CD8-positive, alpha-beta memory T cell (primary cell): ENCODE measurements around the gene CLDND2. TPM values are rescaled to one million over a fixed set of nuclear protein-coding genes. Genes with fewer than 3 reads are reported as not detected.
A peak's percentile ranks its signal among the peaks of the same experiment; 100 is the strongest.
"Not testable (repeated sequence)": the region's sequence is repeated elsewhere in the genome, so short reads cannot be mapped to it uniquely, and the experiment has no call there.

ENCODE experiments used
- CTCF ChIA-PET: fragments of 350-600 bp; sonication (Branson Sonifier 250); formaldehyde crosslinking; loops from one replicate; lab custom pipeline; 2021; ENCODE audit warnings: antibody characterized with exemption; lab: Charles Lee
- POLR2A ChIA-PET: fragments of 350-600 bp; sonication (Branson Sonifier 250); formaldehyde crosslinking; loops from one replicate; lab custom pipeline; 2021; ENCODE audit warnings: antibody characterized with exemption; lab: Charles Lee
- DNase-seq, 5 donors: peaks; one replicate each; pipeline versions ENCODE4 v3.0.0 to v3.0.0-alpha.2; 2020 to 2022; ENCODE audit warnings: mixed read lengths in 1 of 5
- H3K27ac ChIP-seq: one replicate; pipeline ENCODE4 v1.7.0; 2013; ENCODE audit warnings: low read depth, mild to moderate bottlenecking, low read length, moderate library complexity
- H3K27me3 ChIP-seq: 2 replicates; pipeline ENCODE4 v1.7.0; 2013; ENCODE audit warnings: low read length, mild to moderate bottlenecking; ENCODE audit not compliant: insufficient read depth, poor library complexity, severe bottlenecking
- H3K36me3 ChIP-seq: 2 replicates; pipeline ENCODE4 v1.7.0; 2013; ENCODE audit warnings: mild to moderate bottlenecking, low read length, moderate library complexity; ENCODE audit not compliant: insufficient read depth
- H3K4me1 ChIP-seq: 2 replicates; pipeline ENCODE4 v1.7.0; 2013; ENCODE audit warnings: mild to moderate bottlenecking, low read length, moderate library complexity; ENCODE audit not compliant: insufficient read depth
- H3K4me3 ChIP-seq: 2 replicates; pipeline ENCODE4 v1.7.0; 2013; ENCODE audit warnings: mild to moderate bottlenecking, low read length
- H3K9me3 ChIP-seq: 2 replicates; pipeline ENCODE4 v1.7.0; 2013; ENCODE audit warnings: mild to moderate bottlenecking, low read length
- H3K27ac Mint-ChIP-seq, 8 donors: one replicate each; pipeline ENCODE4 v1.8.0; 2020 to 2021; ENCODE audit warnings: mixed read lengths in 8 of 8, mild to moderate bottlenecking in 6 of 8, inconsistent platforms in 3 of 8, moderate library complexity in 3 of 8
- H3K27me3 Mint-ChIP-seq, 2 donors: one replicate each; pipeline ENCODE4 v1.8.0; 2020 to 2021; ENCODE audit warnings: mixed read lengths in 2 of 2, mild to moderate bottlenecking in 1 of 2, moderate library complexity in 1 of 2
- H3K36me3 Mint-ChIP-seq, 3 donors: one replicate each; pipeline ENCODE4 v1.8.0; 2020 to 2021; ENCODE audit warnings: mixed read lengths in 3 of 3, inconsistent platforms in 1 of 3, mild to moderate bottlenecking in 1 of 3
- H3K4me1 Mint-ChIP-seq, 3 donors: one replicate each; pipeline ENCODE4 v1.8.0; 2020 to 2021; ENCODE audit warnings: mixed read lengths in 3 of 3, inconsistent platforms in 1 of 3, mild to moderate bottlenecking in 1 of 3
- H3K4me3 Mint-ChIP-seq, 7 donors: one replicate each; pipeline ENCODE4 v1.8.0; 2020 to 2021; ENCODE audit warnings: mixed read lengths in 7 of 7, mild to moderate bottlenecking in 6 of 7, moderate library complexity in 4 of 7, inconsistent platforms in 2 of 7
- H3K9me3 Mint-ChIP-seq, 5 donors: one replicate each; pipeline ENCODE4 v1.8.0; 2020 to 2022; ENCODE audit warnings: mixed read lengths in 5 of 5, mild to moderate bottlenecking in 3 of 5, moderate library complexity in 2 of 5, inconsistent platforms in 1 of 5
- polyA plus RNA-seq: library from polyadenylated mRNA; unstranded; fragments of 300-500 nt; fragmentation: Illumina TruSeq; gene quantifications from one replicate; pipeline ENCODE4 v1.2.3, GENCODE V29; 2021
- total RNA-seq, 2 experiments: library from RNA; stranded (reverse); gene quantifications; one replicate each; pipeline ENCODE4 v1.2.3, GENCODE V29; 2021

Gene CLDND2
- total RNA-seq: 10 to 100 TPM; 24.9 to 25.0 TPM
- polyA plus RNA-seq: 1.5 TPM

GRCh38 chr19:51368366-51369282, at the start of gene CLDND2:
TSS of gene CLDND2 (minus strand) at chr19:51369003. CDS start at chr19:51368577, 426 bp downstream.
- peak within 1 kb of the TSS; percentile 89 to 99 (median 95) for H3K4me3 Mint-ChIP-seq
- H3K36me3 Mint-ChIP-seq: peaks cover 0 to 25% (median 3%) of the 10 kb centered on the region in 3 donors
- peak; percentile 30 to 78 (median 45) for DNase-seq
- H3K4me3 ChIP-seq: peak within 1 kb of the TSS; percentile 99
- no peaks in the 10 kb centered on the region for H3K27me3 ChIP-seq
- CTCF ChIA-PET: interaction anchor here (0.9 to 1.9 kb wide), 8 partner anchors 9 to 49 kb away, joined by 3 to 7 read pairs (median 3); partner anchors contain the start of gene SIGLEC10
- H3K27me3 Mint-ChIP-seq: peaks cover 0 to 8% of the 10 kb centered on the region in 2 donors
- H3K36me3 ChIP-seq: no peaks in the 10 kb centered on the region
- peak within 1 kb of the TSS; percentile 93 to 100 (median 99) for H3K27ac Mint-ChIP-seq
- H3K4me1 ChIP-seq: peaks cover 51% of the 10 kb centered on the region
- no peaks in the 10 kb centered on the region for H3K9me3 Mint-ChIP-seq
- POLR2A ChIA-PET: interaction anchor here (0.6 to 2.0 kb wide), 4 partner anchors 9 to 29 kb away, joined by 4 to 18 read pairs (median 6); no protein-coding TSS in a partner anchor
- H3K27ac ChIP-seq: peak within 1 kb of the TSS; percentile 94
- H3K4me1 Mint-ChIP-seq: peaks cover 64 to 92% (median 74%) of the 10 kb centered on the region in 3 donors
- no peaks in the 10 kb centered on the region for H3K9me3 ChIP-seq

- DNase-seq: no peak
- no peaks in the 10 kb centered on the region for H3K9me3 Mint-ChIP-seq
- H3K27me3 ChIP-seq: peaks cover 3% of the 10 kb centered on the region
- H3K27ac ChIP-seq: no peak overlapping the region
- no peak overlapping the region for H3K4me3 ChIP-seq
- peaks cover 14 to 30% of the 10 kb centered on the region in 2 donors for H3K27me3 Mint-ChIP-seq
- H3K4me1 ChIP-seq: no peaks in the 10 kb centered on the region
- no peak overlapping the region for H3K4me3 Mint-ChIP-seq
- ChIA-PET POLR2A (no interaction called here), CTCF (interaction anchor here (0.8 to 1.7 kb wide), 6 partner anchors 10 to 58 kb away, joined by 3 to 5 read pairs (median 3); partner anchors contain the start of gene CLDND2)
- no peak overlapping the region for H3K27ac Mint-ChIP-seq
- H3K9me3 ChIP-seq: no peaks in the 10 kb centered on the region
- H3K4me1 Mint-ChIP-seq: peaks cover 4 to 6% (median 4%) of the 10 kb centered on the region in 3 donors
- no peaks in the 10 kb centered on the region for H3K36me3 Mint-ChIP-seq
- no peaks in the 10 kb centered on the region for H3K36me3 ChIP-seq
These were observed 49.0 kb upstream of the CLDND2 start for GRCh38 chr19:51417810-51418157.

- H3K36me3 Mint-ChIP-seq: no peaks in the 10 kb centered on the region
- H3K4me1 Mint-ChIP-seq: peaks cover 4 to 5% (median 4%) of the 10 kb centered on the region in 3 donors
- POLR2A ChIA-PET: no interaction called here
- CTCF ChIA-PET: interaction anchor here (1.0 to 1.7 kb wide), 5 partner anchors 21 to 58 kb away, joined by 3 to 5 read pairs (median 3); partner anchors contain the start of gene CLDND2
- H3K4me3 Mint-ChIP-seq: peak within 1 kb of the TSS in 1 of 7 donors; percentile 12
- peak within 1 kb of the TSS in 2 of 8 donors; percentile 23 to 61 for H3K27ac Mint-ChIP-seq
- H3K27me3 Mint-ChIP-seq: peaks cover 13 to 28% of the 10 kb centered on the region in 2 donors
- no peak for DNase-seq
- Histone ChIP-seq H3K4me1 (no peaks in the 10 kb centered on the region), H3K36me3 (no peaks in the 10 kb centered on the region), H3K27me3 (peaks cover 3% of the 10 kb centered on the region), H3K9me3 (no peaks in the 10 kb centered on the region), H3K4me3 (no peak within 1 kb of the TSS), H3K27ac (no peak within 1 kb of the TSS)
- H3K9me3 Mint-ChIP-seq: no peaks in the 10 kb centered on the region
These were observed 48.5 kb upstream of the CLDND2 start, which contains the start of gene SIGLEC10 for GRCh38 chr19:51417107-51417809. TSS of gene SIGLEC10 (minus strand) at chr19:51417642. CDS start at chr19:51417581, 61 bp downstream.

- DNase-seq, H3K36me3 Mint-ChIP-seq, H3K4me1 Mint-ChIP-seq, H3K4me1 ChIP-seq, POLR2A ChIA-PET, H3K9me3 Mint-ChIP-seq, H3K36me3 ChIP-seq, H3K9me3 ChIP-seq, H3K27ac Mint-ChIP-seq, H3K27me3 ChIP-seq, H3K4me3 Mint-ChIP-seq, H3K27ac ChIP-seq, H3K4me3 ChIP-seq: not testable (repeated sequence)
- CTCF ChIA-PET: interaction anchor here (1.7 kb wide), 1 partner anchor 22 kb away, joined by 5 read pairs; no protein-coding TSS in a partner anchor
- peaks cover 13 to 24% of the 10 kb centered on the region in 2 donors for H3K27me3 Mint-ChIP-seq
These were observed 47.6 kb upstream of the CLDND2 start for GRCh38 chr19:51416422-51416821.

- Mint-ChIP-seq H3K27me3 (peaks cover 13 to 24% of the 10 kb centered on the region in 2 donors), H3K9me3 (no peaks in the 10 kb centered on the region), H3K4me1 (peaks cover 0 to 2% (median 0%) of the 10 kb centered on the region in 3 donors), H3K4me3 (no peak overlapping the region), H3K36me3 (no peaks in the 10 kb centered on the region), H3K27ac (no peak overlapping the region)
- no peaks in the 10 kb centered on the region for H3K27me3 ChIP-seq
- no peaks in the 10 kb centered on the region for H3K36me3 ChIP-seq
- CTCF ChIA-PET: no interaction called here
- DNase-seq: no peak
- H3K4me3 ChIP-seq: no peak overlapping the region
- POLR2A ChIA-PET: no interaction called here
- H3K9me3 ChIP-seq: no peaks in the 10 kb centered on the region
- no peak overlapping the region for H3K27ac ChIP-seq
- H3K4me1 ChIP-seq: no peaks in the 10 kb centered on the region
These were observed 46.4 kb upstream of the CLDND2 start for GRCh38 chr19:51415187-51415586.

GRCh38 chr19:51410950-51411748, 42.3 kb upstream of the CLDND2 start:
- Mint-ChIP-seq H3K9me3 (peaks cover 0 to 2% (median 0%) of the 10 kb centered on the region in 5 donors), H3K27me3 (peaks cover 0 to 3% of the 10 kb centered on the region in 2 donors), H3K27ac (no peak overlapping the region), H3K36me3 (no peaks in the 10 kb centered on the region), H3K4me3 (peak overlapping the region in 1 of 7 donors; percentile 34), H3K4me1 (peaks cover 4 to 7% (median 5%) of the 10 kb centered on the region in 3 donors)
- Histone ChIP-seq H3K27ac (no peak overlapping the region), H3K27me3 (no peaks in the 10 kb centered on the region), H3K4me1 (no peaks in the 10 kb centered on the region), H3K9me3 (no peaks in the 10 kb centered on the region), H3K36me3 (no peaks in the 10 kb centered on the region), H3K4me3 (no peak overlapping the region)
- no peak for DNase-seq
- CTCF ChIA-PET: interaction anchor here (0.8 to 1.4 kb wide), 3 partner anchors 10 to 72 kb away, joined by 3 read pairs; no protein-coding TSS in a partner anchor
- POLR2A ChIA-PET: no interaction called here

- Histone ChIP-seq H3K9me3 (no peaks in the 10 kb centered on the region), H3K27ac (no peak overlapping the region), H3K36me3 (no peaks in the 10 kb centered on the region), H3K4me3 (no peak overlapping the region), H3K27me3 (no peaks in the 10 kb centered on the region), H3K4me1 (no peaks in the 10 kb centered on the region)
- Mint-ChIP-seq H3K27me3 (no peaks in the 10 kb centered on the region), H3K36me3 (peaks cover 0 to 9% (median 0%) of the 10 kb centered on the region in 3 donors), H3K9me3 (peaks cover 5 to 9% (median 5%) of the 10 kb centered on the region in 5 donors), H3K4me3 (no peak overlapping the region), H3K27ac (no peak overlapping the region), H3K4me1 (peaks cover 4 to 7% (median 5%) of the 10 kb centered on the region in 3 donors)
- peak in 4 of 5 donors; percentile 15 to 61 (median 30) for DNase-seq
- CTCF ChIA-PET: interaction anchor here (0.7 to 3.2 kb wide), 11 partner anchors 9 to 79 kb away, joined by 3 to 20 read pairs (median 3); partner anchors contain the start of genes LIM2 and VSIG10L
- POLR2A ChIA-PET: no interaction called here
These were observed 38.8 kb upstream of the CLDND2 start for GRCh38 chr19:51407511-51408131.
